ENCODE measurements around the gene COPG2.
"Not testable (repeated sequence)": the region's sequence is repeated elsewhere in the genome, so short reads cannot be mapped to it uniquely, and the experiment has no call there.

Gene COPG2

GRCh38 chr7:130566168-130566897 is 102.2 kb downstream of the COPG2 start:
- DNase-seq (ENCODE audit: low read depth) = no peak

- no peak for DNase-seq (ENCODE audit: low read depth)
Observed at GRCh38 chr7:130560972-130561371, 107.6 kb downstream of the COPG2 start.

- DNase-seq (ENCODE audit: low read depth) = no peak
Observed at GRCh38 chr7:130559184-130559583, 109.4 kb downstream of the COPG2 start.

DNA sequence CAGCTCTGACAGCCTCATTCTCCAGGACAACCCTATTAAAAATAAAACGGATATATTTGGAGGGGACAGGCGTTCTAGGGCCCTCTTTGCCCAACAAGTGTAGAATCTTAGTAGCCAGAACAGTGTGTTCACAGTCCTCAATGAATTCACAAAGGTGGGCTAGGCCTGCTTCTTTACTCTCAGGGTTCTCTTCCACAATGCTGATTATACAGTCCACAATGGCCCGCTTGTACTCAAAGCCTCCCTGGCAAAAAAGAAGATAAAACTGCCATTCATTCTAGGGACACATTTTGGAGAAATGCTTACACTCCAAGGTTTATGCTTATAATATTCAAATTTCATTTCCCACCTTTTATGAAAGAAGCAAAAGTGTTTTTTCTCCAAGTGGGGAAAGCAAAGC is 114.1 kb downstream of the COPG2 start:
- no peak for DNase-seq (ENCODE audit: low read depth)

- no peak for DNase-seq (ENCODE audit: low read depth)
Observed at GRCh38 chr7:130553398-130554029, 115.0 kb downstream of the COPG2 start.

DNA sequence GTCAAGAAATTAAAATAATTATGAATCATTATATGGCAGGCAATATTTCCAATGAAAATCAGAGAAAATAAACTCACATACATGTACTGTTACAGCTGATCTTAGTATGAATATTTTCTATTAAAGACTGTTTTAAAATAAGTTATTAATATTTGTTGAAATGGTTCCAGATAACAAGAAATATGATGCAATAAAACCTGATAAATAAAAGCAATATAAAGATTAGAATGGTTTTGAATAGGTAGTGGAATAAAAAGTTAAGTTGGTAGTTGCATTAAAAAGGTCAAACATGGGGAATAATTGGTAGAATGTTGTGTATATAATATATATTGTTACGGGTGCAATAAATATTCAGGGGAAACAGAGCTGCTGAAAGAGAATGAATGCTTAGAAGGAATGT is 124.2 kb downstream of the COPG2 start:
- DNase-seq (ENCODE audit: low read depth) = no peak

- no peak for DNase-seq (ENCODE audit: low read depth)
Observed at GRCh38 chr7:130543487-130544010, 125.0 kb downstream of the COPG2 start.

- not testable (repeated sequence) for DNase-seq (ENCODE audit: low read depth)
Observed at GRCh38 chr7:130542297-130542696, 126.3 kb downstream of the COPG2 start.

- DNase-seq (ENCODE audit: low read depth) = not testable (repeated sequence)
Observed at GRCh38 chr7:130541287-130541686, 127.3 kb downstream of the COPG2 start.

DNA sequence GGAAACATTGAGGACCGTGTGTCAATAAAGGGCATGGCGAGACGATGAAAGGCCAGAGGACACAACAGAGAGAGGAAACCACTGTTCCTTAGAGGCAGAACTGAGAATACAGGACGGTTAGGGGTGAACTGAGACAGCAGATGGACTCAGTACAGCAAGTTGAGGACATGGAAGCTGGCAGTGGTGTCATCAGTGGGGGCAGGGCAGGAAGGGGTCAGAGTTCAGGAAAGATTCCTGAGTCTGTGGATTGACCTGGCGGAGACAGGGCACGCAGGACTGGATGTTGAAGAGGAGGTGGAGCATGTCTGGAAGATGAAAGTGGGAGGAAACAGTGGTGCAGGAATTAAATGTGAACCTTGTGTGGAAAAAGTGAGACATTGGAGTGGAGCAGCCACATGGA is 130.7 kb downstream of the COPG2 start:
- DNase-seq (ENCODE audit: low read depth) = not testable (repeated sequence)

DNA sequence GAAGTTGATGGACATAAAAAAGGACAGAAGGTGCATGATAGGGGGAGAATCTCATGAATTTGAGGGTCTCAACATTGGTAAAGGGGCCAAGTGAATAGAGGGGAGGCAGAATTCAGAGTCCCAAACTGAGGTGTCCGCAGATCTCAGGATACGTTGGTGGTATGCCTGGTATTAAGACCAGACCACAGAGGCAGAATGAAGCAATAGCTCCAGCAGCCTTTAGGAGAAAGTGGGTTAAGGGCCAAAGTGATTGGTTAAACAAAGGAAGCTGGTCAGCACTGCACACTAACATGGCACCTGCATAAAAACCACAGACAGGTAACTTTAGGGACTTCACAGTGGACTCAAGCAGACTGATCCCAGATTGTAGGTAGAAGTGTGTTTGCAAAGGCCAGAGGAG is 139.1 kb downstream of the COPG2 start:
- DNase-seq (ENCODE audit: low read depth) = no peak

DNA sequence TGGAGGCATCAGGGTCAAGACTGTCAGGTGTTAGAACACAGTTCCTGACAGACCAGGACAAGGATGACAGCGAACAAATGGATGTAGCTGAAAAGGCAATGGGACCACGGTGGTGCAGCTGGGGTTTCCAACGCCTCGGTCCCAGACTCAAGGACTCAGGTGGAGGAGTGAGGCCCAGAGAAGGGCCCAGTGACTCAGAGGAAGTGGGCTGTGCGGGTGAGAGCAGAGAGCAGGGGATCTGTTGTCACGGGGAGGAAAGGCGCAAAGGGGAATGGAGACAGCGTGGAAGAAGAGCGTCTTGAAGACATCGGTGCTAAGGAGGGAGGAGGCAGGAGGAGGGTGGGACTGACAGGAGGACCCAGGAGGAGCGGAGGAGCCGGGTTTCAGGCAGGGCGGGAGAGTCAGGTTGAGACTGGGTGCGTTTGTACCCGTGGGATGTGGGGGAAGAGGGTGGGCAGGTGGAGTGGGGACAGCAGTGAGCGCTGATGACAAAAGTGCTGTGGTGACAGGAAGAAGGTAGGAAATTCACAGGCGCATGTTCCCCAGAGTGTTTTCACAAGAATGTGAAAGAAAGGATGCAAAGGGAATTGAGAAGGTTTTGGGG is 140.7 kb downstream of the COPG2 start:
- not testable (repeated sequence) for DNase-seq (ENCODE audit: low read depth)

- no peak for DNase-seq (ENCODE audit: low read depth)
Observed at GRCh38 chr7:130524628-130525027, 143.9 kb downstream of the COPG2 start.

DNA sequence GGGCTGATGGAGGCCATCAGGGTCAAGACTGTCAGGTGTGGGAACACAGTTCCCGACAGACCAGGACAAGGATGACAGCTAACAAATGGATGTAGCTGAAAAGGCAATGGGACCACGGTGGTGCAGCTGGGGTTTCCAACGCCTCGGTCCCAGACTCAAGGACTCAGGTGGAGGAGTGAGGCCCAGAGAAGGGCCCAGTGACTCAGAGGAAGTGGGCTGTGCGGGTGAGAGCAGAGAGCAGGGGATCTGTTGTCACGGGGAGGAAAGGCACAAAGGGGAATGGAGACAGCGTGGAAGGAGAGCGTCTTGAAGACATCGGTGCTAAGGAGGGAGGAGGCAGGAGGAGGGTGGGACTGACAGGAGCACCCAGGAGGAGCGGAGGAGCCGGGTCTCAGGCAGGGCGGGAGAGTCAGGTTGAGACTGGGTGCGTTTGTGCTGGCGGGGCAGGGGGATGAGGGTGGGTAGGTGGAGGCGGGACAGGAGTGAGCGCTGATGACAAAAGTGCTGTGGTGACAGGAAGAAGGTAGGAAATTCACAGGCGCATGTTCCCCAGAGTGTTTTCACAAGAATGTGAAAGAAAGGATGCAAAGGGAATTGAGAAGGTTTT is 144.9 kb downstream of the COPG2 start:
- not testable (repeated sequence) for DNase-seq (ENCODE audit: low read depth)

DNA sequence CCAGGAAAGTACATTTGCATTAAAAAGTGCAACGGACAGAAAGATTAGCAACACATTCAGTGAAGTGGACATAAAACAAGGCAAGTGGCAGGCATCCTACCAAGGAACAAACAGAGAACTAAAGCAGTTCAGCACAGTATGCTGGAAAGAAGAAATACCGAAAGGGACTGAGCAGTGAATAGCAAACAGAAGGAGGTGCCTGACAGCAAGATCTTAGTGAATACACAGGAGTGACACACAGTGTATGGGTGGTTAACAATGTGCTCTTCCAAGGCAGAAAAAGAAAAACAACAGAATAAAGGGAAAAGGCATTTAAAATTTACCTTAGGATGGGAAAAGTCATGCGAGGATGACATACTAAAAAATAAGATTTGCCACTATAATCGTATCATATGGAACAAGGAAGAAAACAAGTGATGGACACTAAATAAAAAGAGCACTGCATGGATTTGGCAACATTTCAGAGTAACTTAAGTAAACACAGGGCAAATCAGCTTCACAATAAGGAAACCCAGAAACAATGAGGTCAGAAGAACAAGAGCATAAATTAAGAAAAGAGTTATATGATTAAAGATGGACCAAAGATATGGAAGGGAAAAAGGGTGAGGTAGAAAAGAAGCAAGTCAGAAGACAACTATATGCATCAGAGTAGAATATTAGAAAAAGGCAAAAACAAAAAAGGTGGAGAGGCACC is 147.1 kb downstream of the COPG2 start:
- no peak for DNase-seq (ENCODE audit: low read depth)

- DNase-seq (ENCODE audit: low read depth) = no peak
Observed at GRCh38 chr7:130515315-130516040, 153.1 kb downstream of the COPG2 start.

DNA sequence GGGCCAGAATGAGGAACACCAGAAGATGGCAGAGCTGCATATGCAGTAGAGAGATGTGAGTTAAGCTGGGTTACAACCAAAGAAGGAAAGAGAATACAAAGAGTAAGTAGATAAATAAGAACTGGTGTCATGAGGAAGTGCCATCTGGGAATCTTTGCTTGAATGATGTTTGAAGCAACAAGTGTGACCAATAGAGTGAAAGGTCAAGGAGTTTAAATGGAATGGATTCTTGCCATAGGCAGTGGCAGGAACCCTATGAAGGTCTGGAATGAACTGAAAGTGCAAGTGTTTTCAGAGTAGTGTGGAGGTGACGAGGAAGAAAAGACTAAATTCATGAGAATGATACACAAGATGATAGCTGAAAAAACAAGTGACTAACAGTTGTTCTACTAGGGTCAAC is 155.1 kb downstream of the COPG2 start:
- DNase-seq (ENCODE audit: low read depth) = no peak

- DNase-seq (ENCODE audit: low read depth) = not testable (repeated sequence)
Observed at GRCh38 chr7:130512038-130512437, 156.5 kb downstream of the COPG2 start.

DNA sequence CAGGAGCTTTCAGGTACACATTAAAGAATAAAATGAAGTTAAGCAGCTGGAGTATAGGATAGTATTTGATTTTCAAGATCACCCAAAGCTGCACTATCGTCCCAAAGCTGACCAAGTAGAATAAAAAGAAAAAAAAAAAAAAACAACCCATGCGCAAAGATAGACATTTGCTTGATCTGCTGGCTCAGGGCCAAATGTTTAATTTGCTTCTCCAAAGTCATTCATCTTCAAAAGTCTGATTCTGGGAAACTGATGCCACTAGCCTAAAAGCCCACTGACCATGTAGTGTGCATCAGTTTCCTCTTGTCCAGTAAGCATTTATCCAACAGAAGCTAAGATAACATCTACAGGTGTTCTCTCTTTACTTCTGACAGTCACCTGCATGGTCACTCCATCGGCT is 162.2 kb downstream of the COPG2 start:
- DNase-seq (ENCODE audit: low read depth) = no peak

DNA sequence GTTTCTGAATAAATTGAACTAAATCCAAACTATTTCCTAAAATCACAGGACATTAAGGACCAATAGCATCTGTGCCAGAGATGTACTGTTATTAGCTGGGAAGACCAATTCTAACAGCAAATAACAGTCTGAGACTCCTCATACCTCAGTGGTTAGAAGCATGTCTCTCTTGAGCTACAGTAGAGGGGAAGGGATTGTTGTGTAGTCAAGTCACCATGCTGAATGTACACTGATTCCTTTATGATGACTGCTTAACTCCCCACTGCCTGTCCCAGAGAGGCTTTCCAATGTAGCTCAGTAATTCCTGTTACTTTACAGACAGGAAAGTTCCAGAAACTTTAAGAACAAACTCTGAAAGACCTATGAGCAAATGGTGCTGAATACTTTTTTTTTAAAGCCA is 162.8 kb downstream of the COPG2 start:
- no peak for DNase-seq (ENCODE audit: low read depth)

GRCh38 chr7:130500910-130501309 is 167.6 kb downstream of the COPG2 start:
- no peak for DNase-seq (ENCODE audit: low read depth)

Data from stimulated activated CD8-positive, alpha-beta memory T cell treated with anti-CD3 and anti-CD28 coated beads, Interleukin-15, amount 100 ng/mL, for 1 hour (primary cell).